GM23248 (cell line): ENCODE data around the gene RRP1. TPM values are rescaled to one million over a fixed set of nuclear protein-coding genes. Genes with fewer than 3 reads are reported as not detected.

ENCODE experiments used
- DNase-seq: peaks from one replicate; pipeline ENCODE4 v3.0.0-alpha.2; 2015
- H2AFZ ChIP-seq: fragments of 200-600 bp; sonication (generic); 2 replicates; pipeline ENCODE4 v1.6.1; 2016; ENCODE audit warnings: antibody characterized with exemption
- H3F3A ChIP-seq: fragments of 200-600 bp; sonication (generic); 2 replicates; pipeline ENCODE4 v1.6.1; 2016; ENCODE audit warnings: mild to moderate bottlenecking, antibody characterized with exemption, mixed run types; ENCODE audit not compliant: insufficient read depth
- H3K27ac ChIP-seq: fragments of 200-600 bp; sonication (generic); 2 replicates; pipeline ENCODE4 v1.5.1; 2016; ENCODE audit warnings: mild to moderate bottlenecking
- H3K27me3 ChIP-seq: fragments of 200-600 bp; sonication (generic); replicated peaks from 2 replicates; pipeline ENCODE4 v1.6.1; 2016; ENCODE audit warnings: mild to moderate bottlenecking; ENCODE audit not compliant: insufficient read depth
- H3K36me3 ChIP-seq: fragments of 200-600 bp; sonication (generic); 2 replicates; pipeline ENCODE4 v1.6.1; 2016; ENCODE audit warnings: low read depth, mild to moderate bottlenecking
- H3K4me1 ChIP-seq: fragments of 200-600 bp; sonication (generic); 2 replicates; pipeline ENCODE4 v1.6.1; 2016; ENCODE audit warnings: mild to moderate bottlenecking; ENCODE audit not compliant: insufficient read depth
- H3K4me2 ChIP-seq: fragments of 200-600 bp; sonication (generic); one replicate; pipeline ENCODE4 v1.6.1; 2016; ENCODE audit warnings: mild to moderate bottlenecking; ENCODE audit not compliant: unreplicated experiment
- H3K4me3 ChIP-seq: fragments of 200-600 bp; sonication (generic); 2 replicates; pipeline ENCODE4 v1.5.1; 2016; ENCODE audit warnings: mild to moderate bottlenecking
- H3K79me2 ChIP-seq: fragments of 200-600 bp; sonication (generic); 2 replicates; pipeline ENCODE4 v1.6.1; 2016; ENCODE audit warnings: mild to moderate bottlenecking; ENCODE audit not compliant: insufficient read depth
- H3K9ac ChIP-seq: fragments of 200-600 bp; sonication (generic); 2 replicates; pipeline ENCODE4 v1.6.1; 2016; ENCODE audit warnings: mild to moderate bottlenecking
- H3K9me2 ChIP-seq: fragments of 200-600 bp; sonication (generic); 2 replicates; pipeline ENCODE4 v1.6.1; 2016; ENCODE audit warnings: mixed run types, mild to moderate bottlenecking, moderate library complexity; ENCODE audit not compliant: insufficient read depth
- H3K9me3 ChIP-seq: fragments of 200-600 bp; sonication (generic); one replicate; pipeline ENCODE4 v1.6.1; 2017; ENCODE audit warnings: low read depth
- H4K20me1 ChIP-seq: fragments of 200-600 bp; sonication (generic); 2 replicates; pipeline ENCODE4 v1.6.0; 2016; ENCODE audit not compliant: insufficient read depth
- EZH2 ChIP-seq: fragments of 200-600 bp; sonication (generic); IDR thresholded peaks from 2 replicates; pipeline ENCODE4 v1.6.1; 2018; ENCODE audit warnings: antibody characterized with exemption, mild to moderate bottlenecking; ENCODE audit not compliant: insufficient read depth, poor library complexity, severe bottlenecking
- EZH2phosphoT487 ChIP-seq: fragments of 200-600 bp; sonication (generic); IDR thresholded peaks from 2 replicates; pipeline ENCODE4 v1.6.1; 2018; ENCODE audit warnings: antibody characterized with exemption, moderate library complexity, mild to moderate bottlenecking, low read depth; ENCODE audit not compliant: insufficient read depth
- WGBS, 2 experiments: methylation state at CpG; one replicate each; pipeline ENCODE4 v1.1.6; 2015 to 2017; ENCODE audit warnings: low lambda C conversion rate in 2 of 2, low coverage in 1 of 2; ENCODE audit errors: missing lambda C conversion rate in 2 of 2; 5-methylcytosine and 5-hydroxymethylcytosine counted together
- in situ Hi-C: fragments of 300-500 bp; cut with MboI; formaldehyde crosslinking; loops from 2 replicates; pipeline ENCODE4 v1.15.0; 2020
- polyA plus RNA-seq: library from polyadenylated mRNA; unstranded; fragments of >200 nt; fragmentation: Nextera tagmentation; extraction: Ambion mirVana; gene quantifications from 2 replicates; pipeline ENCODE4 v1.2.1, GENCODE V29; 2016
- total RNA-seq: library from RNA; depleted of rRNA; stranded (reverse); fragments of >200 nt; shearing (Covaris generic); gene quantifications from 2 replicates; pipeline ENCODE4 v1.2.3, GENCODE V29; 2014

RRP1 gene
- total and polyA plus RNA-seq, 2 experiments from 2014 or later: 17.6 to 22.3 TPM

DNA sequence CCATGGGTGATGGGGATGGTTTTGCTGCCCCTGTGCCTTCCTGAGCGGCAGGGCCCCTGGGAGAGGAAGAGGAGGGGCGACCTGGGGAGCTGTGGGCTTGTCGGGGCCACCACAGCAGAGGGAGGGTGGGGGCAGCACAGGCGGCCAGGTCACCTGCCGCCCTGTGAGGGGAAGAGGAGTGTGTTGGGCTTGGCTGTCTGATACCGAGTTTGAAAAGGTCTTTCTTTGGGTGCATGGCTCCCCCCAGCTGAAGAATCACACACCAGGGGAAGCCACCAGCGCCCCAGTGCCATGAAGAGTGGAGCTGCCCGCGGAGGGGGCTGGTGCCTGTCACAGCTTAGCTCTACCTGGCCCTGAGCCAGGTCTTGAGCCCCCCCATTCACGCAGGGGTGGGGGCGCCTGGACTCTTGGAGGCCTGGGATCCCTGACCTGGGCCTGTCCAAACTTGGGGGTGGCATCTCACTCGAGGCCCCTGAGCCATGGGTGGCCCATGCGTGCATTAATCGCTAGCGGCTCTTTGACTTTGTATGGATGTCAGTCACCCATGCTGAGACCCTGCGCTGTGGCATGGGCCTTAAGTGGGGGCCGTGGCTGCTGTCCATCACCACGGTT, 39.6 kb upstream of the RRP1 start:
- Histone ChIP-seq H3K27ac (no peak overlapping the region), H3K27me3 (no peaks in the 10 kb centered on the region), H4K20me1 (no peaks in the 10 kb centered on the region), H3K4me1 (no peaks in the 10 kb centered on the region), H3K9me3 (no peaks in the 10 kb centered on the region), H3K79me2 (no peaks in the 10 kb centered on the region), H3K36me3 (peaks cover 17% of the 10 kb centered on the region), H3F3A (no peaks in the 10 kb centered on the region), H3K9ac (no peak overlapping the region), H3K9me2 (no peaks in the 10 kb centered on the region), H2AFZ (no peak overlapping the region), H3K4me3 (no peak overlapping the region), H3K4me2 (no peak overlapping the region)
- WGBS, 2 experiments: 95 to 98% methylated on average over 16 to 18 of the region's 18 CpGs
- DNase-seq: no peak
- TF ChIP-seq EZH2phosphoT487 (no peak), EZH2 (no peak)
- in situ Hi-C loops: no loop called here

DNA sequence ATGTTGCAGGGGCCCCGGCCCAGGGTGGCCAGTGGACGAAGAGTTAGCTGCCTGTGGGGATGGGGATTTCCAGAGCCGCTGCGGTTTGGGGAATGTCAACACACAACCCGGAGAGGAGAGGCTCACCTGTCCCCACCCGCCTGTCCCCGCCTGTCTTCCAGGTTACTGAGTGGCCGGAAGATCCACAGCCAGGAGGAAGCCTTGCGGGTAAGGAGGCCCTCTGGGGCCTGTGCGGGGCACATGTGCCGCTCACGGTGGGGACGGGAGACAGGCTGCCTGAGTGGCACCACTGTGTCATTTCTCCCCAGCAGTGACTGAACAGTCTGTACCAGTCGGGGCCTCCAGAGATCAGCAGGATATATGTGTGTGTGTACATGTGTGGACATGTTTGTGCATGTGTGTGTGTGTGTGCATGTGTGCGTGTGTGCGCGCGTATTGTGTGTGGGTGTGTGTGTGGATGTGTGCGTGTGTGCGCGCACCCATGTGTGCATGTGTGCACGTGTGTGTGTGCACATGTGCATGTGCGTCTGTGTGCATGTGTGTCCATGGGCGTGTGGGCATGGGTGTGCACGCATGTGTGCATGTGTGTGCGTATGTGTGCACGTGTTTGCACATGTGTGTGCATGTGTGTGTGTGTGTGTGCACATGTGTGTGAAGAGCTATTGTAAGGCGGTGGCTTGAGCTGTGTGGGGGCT, 38.9 kb upstream of the RRP1 start:
- Histone ChIP-seq H3K9me2 (no peaks in the 10 kb centered on the region), H4K20me1 (no peaks in the 10 kb centered on the region), H3K79me2 (no peaks in the 10 kb centered on the region), H3K4me2 (no peak overlapping the region), H3F3A (no peaks in the 10 kb centered on the region), H3K36me3 (peaks cover 15% of the 10 kb centered on the region; the same call in 1 of the 2 replicates), H3K27me3 (no peaks in the 10 kb centered on the region), H2AFZ (no peak overlapping the region), H3K27ac (no peak overlapping the region), H3K9me3 (no peaks in the 10 kb centered on the region), H3K4me3 (no peak overlapping the region), H3K9ac (no peak overlapping the region), H3K4me1 (no peaks in the 10 kb centered on the region)
- no peak for DNase-seq
- 80 to 85% methylated on average over 27 to 28 of the region's 28 CpGs for WGBS, 2 experiments
- in situ Hi-C loops: no loop called here
- TF ChIP-seq EZH2 (no peak), EZH2phosphoT487 (no peak)

DNA sequence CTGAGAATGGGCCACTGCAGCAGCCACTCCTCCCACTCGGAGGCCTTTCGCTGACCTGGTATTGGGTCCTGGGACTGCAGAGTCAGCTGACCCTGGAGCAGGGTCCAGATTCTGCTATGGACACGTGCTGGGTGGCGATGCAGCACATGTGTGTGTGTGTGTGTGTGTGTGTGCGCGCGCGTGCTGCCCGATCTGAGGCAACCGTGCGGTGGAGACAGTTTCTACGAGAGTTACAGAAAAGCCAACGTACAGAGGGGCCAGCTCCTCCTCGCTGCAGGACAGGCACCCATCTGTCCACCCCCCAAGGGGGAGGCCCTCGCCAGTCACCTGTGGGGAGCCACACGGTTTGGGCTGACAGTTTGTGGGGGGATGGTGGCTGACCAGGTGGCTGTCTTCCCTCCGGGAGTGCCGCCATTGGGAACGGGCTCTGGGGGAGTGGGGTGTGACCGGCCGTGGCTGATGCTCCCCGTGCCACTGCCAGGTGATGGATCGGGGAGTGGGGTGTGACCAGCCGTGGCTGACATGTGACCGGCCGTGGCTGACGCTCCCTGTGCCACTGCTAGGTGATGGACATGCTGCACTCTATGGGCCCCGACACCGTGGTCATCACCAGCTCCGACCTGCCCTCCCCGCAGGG, 37.3 kb upstream of the RRP1 start:
- no peak overlapping the region for H3K9ac ChIP-seq
- no peaks in the 10 kb centered on the region for H3K9me3 ChIP-seq
- no peaks in the 10 kb centered on the region for H3K27me3 ChIP-seq
- 90% methylated on average over 24 of the region's 31 CpGs for WGBS, 2 experiments
- H3K36me3 ChIP-seq: peaks cover 8% of the 10 kb centered on the region; the same call in 1 of the 2 replicates
- TF ChIP-seq EZH2phosphoT487: no peak
- DNase-seq: no peak
- no peaks in the 10 kb centered on the region for H4K20me1 ChIP-seq
- H3K4me3 ChIP-seq: no peak overlapping the region
- H3K79me2 ChIP-seq: no peaks in the 10 kb centered on the region
- no peaks in the 10 kb centered on the region for H3K9me2 ChIP-seq
- in situ Hi-C loops: no loop called here
- H3K4me1 ChIP-seq: no peaks in the 10 kb centered on the region
- H2AFZ ChIP-seq: no peak overlapping the region
- no peaks in the 10 kb centered on the region for H3F3A ChIP-seq
- H3K27ac ChIP-seq: no peak overlapping the region
- H3K4me2 ChIP-seq: no peak overlapping the region

DNA sequence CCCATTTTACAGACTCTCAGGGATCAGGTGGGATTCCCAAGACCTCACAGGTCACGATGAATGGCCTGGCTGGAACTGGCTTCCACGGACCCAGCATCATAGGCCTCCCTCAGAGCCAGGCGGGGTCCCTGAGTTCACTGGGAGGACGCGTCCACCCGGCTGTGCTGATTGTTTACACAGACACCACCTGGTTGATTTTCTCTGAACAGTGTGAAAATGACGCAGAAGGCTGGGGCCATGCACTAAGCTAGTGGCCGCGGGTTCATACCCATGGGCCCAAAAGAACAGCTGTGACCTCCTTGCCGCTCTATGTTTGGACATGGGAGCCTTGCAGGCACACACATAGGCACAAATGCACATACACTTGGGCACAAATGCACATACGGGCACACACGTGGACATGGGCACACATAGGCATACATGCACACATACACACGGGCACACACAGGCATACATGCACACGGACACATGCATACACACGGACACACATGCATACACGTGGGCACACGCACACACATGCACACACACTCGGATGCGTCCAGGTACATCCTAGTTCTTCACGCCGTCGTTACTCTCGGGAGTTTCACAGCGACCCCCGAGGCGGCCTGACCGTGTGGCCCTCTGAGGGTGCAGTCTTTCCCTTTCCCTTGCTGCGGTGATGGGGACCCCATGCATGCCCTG, 36.5 kb upstream of the RRP1 start:
- no peaks in the 10 kb centered on the region for H4K20me1 ChIP-seq
- H3K9ac ChIP-seq: no peak overlapping the region
- peaks cover 8% of the 10 kb centered on the region; the same call in 1 of the 2 replicates for H3K36me3 ChIP-seq
- in situ Hi-C loops: no loop called here
- no peak for DNase-seq
- WGBS, 2 experiments: 93 to 94% methylated on average over 25 to 28 of the region's 28 CpGs
- H3K4me1 ChIP-seq: no peaks in the 10 kb centered on the region
- no peaks in the 10 kb centered on the region for H3K9me2 ChIP-seq
- no peaks in the 10 kb centered on the region for H3K79me2 ChIP-seq
- no peak overlapping the region for H3K4me2 ChIP-seq
- H3K4me3 ChIP-seq: no peak overlapping the region
- H2AFZ ChIP-seq: no peak overlapping the region
- H3K27ac ChIP-seq: no peak overlapping the region
- H3K9me3 ChIP-seq: no peaks in the 10 kb centered on the region
- no peaks in the 10 kb centered on the region for H3F3A ChIP-seq
- no peak for TF ChIP-seq EZH2phosphoT487
- no peak for TF ChIP-seq EZH2
- H3K27me3 ChIP-seq: no peaks in the 10 kb centered on the region
